WERI-Rb-1 (cell line): ENCODE data around the gene STEAP3.

Experiments used
- DNase-seq: peaks from one replicate; pipeline ENCODE4 v3.0.0-alpha.2; 2020
- H3K27ac ChIP-seq: fragments of 250-450 bp; sonication (Bioruptor Pico); 2 replicates; pipeline ENCODE4 v1.5.1; 2020; ENCODE audit warnings: mild to moderate bottlenecking, moderate library complexity
- H3K27me3 ChIP-seq: fragments of 250-450 bp; sonication (Bioruptor Pico); 2 replicates; pipeline ENCODE4 v1.5.1; 2021; ENCODE audit warnings: mild to moderate bottlenecking, low read depth, moderate library complexity; ENCODE audit not compliant: insufficient read depth, severe bottlenecking
- H3K36me3 ChIP-seq: fragments of 250-450 bp; sonication (Bioruptor Pico); 2 replicates; pipeline ENCODE4 v1.5.1; 2020; ENCODE audit warnings: mild to moderate bottlenecking, moderate library complexity
- H3K4me3 ChIP-seq: 2 replicates; pipeline ENCODE4 v1.5.1; 2011; ENCODE audit warnings: low read depth, mild to moderate bottlenecking, control low read depth, low read length
- H3K9me3 ChIP-seq: fragments of 250-450 bp; sonication (Bioruptor Pico); 2 replicates; pipeline ENCODE4 v1.5.1; 2021; ENCODE audit warnings: mild to moderate bottlenecking, moderate library complexity; ENCODE audit not compliant: severe bottlenecking
- TF ChIP-seq, protein P1 (sequence below): IDR thresholded peaks from 2 replicates; pipeline ENCODE4 v1.5.1; 2011; ENCODE audit warnings: low read depth, mild to moderate bottlenecking, control low read depth, inconsistent platforms, low read length

STEAP3 gene, protein sequence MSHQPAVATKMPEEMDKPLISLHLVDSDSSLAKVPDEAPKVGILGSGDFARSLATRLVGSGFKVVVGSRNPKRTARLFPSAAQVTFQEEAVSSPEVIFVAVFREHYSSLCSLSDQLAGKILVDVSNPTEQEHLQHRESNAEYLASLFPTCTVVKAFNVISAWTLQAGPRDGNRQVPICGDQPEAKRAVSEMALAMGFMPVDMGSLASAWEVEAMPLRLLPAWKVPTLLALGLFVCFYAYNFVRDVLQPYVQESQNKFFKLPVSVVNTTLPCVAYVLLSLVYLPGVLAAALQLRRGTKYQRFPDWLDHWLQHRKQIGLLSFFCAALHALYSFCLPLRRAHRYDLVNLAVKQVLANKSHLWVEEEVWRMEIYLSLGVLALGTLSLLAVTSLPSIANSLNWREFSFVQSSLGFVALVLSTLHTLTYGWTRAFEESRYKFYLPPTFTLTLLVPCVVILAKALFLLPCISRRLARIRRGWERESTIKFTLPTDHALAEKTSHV

GRCh38 chr2:119223521-119224390 is at the start of gene STEAP3:
Gene STEAP3, plus strand, starts transcription at chr2:119223834. Its CDS starts 7,179 bp downstream, at chr2:119231013.
- Histone ChIP-seq H3K9me3 (no peaks in the 10 kb centered on the region), H3K27me3 (no peaks in the 10 kb centered on the region), H3K4me3 (peak within 1 kb of the TSS; percentile 88), H3K27ac (peak within 1 kb of the TSS; percentile 72), H3K36me3 (no peaks in the 10 kb centered on the region)
- TF ChIP-seq, protein P1, sequence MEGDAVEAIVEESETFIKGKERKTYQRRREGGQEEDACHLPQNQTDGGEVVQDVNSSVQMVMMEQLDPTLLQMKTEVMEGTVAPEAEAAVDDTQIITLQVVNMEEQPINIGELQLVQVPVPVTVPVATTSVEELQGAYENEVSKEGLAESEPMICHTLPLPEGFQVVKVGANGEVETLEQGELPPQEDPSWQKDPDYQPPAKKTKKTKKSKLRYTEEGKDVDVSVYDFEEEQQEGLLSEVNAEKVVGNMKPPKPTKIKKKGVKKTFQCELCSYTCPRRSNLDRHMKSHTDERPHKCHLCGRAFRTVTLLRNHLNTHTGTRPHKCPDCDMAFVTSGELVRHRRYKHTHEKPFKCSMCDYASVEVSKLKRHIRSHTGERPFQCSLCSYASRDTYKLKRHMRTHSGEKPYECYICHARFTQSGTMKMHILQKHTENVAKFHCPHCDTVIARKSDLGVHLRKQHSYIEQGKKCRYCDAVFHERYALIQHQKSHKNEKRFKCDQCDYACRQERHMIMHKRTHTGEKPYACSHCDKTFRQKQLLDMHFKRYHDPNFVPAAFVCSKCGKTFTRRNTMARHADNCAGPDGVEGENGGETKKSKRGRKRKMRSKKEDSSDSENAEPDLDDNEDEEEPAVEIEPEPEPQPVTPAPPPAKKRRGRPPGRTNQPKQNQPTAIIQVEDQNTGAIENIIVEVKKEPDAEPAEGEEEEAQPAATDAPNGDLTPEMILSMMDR, result no peak
- peak; percentile 90 for DNase-seq

DNA sequence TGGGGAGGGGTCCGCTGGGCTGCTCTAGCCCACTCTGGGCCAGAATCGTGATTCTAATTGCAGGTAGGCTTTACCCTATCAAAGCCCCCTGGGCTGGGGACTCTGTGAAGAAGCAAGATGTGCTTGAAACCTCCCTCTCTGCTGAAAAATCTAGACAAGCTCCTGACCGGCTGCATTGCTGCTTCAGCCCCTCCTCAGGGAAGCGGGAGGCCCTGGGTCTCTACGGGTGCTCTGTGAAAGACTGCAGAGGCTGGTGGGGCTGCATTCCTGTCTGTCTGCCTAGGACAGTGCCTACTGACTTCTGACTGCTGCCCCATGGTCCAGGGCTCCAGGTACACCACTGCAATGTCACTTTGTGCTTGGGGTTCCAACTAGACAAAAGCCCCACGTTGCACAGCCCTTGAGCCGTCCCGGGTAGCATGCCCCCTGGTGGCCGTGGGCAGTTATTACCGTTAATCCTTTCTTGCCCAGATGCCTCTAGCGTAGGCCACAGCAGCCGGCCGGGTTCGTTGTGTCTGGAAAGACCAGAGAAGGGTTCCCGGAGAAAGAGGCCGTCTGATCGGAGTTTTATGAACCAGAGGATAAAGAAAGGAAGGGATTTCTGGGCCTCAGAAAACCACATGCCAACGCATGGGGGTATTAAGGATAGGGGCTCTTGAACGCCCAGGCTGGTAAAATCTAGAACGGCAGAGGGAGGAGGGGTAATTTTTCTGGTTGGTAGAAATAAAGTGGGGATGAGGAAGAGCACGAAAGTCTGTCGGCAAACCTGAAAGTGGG is 49.2 kb upstream of the STEAP3 start:
- H3K36me3 ChIP-seq, result no peaks in the 10 kb centered on the region
- H3K9me3 ChIP-seq, result no peaks in the 10 kb centered on the region
- no peak overlapping the region for H3K27ac ChIP-seq
- peak; percentile 83 for DNase-seq
- H3K4me3 ChIP-seq, result no peak overlapping the region
- TF ChIP-seq, protein P1, result peak; percentile 83
- H3K27me3 ChIP-seq, result no peaks in the 10 kb centered on the region

DNA sequence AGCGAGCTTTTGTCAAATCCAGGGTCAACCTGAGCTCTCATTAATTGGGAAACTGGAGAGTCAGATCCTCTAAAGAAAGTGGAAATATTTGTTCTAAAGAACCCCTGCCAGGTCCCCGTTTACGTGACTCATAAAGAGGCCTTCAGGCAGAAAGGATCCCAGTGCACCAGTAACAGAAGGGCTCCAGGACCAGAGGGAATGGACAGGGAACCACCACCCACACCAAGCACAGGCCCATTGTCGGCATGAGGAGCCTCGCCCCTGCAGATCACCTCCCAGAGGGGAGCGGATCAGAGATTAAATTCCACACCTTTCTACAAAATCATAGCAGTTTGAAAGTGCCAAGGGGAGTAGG is 48.7 kb upstream of the STEAP3 start:
- H3K4me3 ChIP-seq, result no peak overlapping the region
- no peaks in the 10 kb centered on the region for H3K9me3 ChIP-seq
- H3K27me3 ChIP-seq, result no peaks in the 10 kb centered on the region
- TF ChIP-seq, protein P1, result no peak
- no peak for DNase-seq
- no peaks in the 10 kb centered on the region for H3K36me3 ChIP-seq
- no peak overlapping the region for H3K27ac ChIP-seq

DNA sequence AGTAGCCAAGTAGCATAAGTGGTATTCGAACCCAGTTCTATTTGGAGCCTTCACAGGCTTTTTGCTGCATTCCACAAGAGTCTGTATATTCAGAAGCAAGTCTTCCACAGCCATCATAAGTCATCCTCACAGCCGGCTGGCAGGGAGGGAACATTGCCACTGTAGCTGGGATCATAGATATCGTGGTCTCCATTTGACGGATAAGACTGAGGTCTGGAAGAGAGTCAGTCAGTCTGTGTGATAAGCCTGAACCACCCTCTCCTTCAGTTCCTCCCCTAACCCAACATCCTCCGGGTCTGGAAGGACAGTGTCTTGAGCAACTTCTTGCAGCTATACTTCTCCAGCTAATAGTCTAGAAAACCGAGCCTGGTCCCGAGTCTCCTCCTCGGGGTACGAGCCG is 48.1 kb upstream of the STEAP3 start:
- no peak for DNase-seq
- Histone ChIP-seq H3K36me3 (no peaks in the 10 kb centered on the region), H3K9me3 (no peaks in the 10 kb centered on the region), H3K27me3 (no peaks in the 10 kb centered on the region), H3K4me3 (no peak overlapping the region), H3K27ac (no peak overlapping the region)
- TF ChIP-seq, protein P1, result no peak

DNA sequence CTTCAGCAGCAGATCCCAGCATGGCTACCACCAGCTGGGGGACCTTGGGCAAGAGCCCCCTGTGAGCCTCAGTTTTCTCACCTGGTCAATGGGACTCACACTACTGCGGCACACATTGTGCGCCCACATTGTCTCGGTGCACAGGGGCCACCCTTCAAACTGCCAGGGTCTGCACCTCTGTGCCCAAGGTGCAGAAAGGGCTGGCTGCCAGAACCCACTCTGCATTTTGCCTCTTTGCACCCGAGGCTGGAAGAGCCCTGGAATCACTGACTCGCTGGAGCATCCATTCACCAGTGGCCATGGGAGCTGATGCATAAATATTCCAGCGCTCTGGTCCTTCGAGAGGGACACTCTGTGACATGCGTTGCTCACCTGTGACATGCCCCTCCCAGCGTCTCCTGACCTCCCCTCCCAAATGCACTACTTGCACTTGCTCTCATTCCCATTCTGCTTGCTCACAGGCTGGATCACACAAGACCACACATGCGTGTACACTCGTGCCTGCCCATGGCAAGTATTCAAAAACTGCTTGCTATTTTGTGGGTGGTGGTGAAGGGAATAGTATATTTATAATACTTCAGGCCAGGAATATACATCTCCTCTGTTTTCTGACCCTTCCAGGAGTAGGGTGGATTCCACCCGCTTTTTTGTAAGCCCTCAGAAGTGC is 46.3 kb upstream of the STEAP3 start:
- Histone ChIP-seq H3K4me3 (no peak overlapping the region), H3K9me3 (no peaks in the 10 kb centered on the region)

More for the DNA sequence above, 46.3 kb upstream of the STEAP3 start:
- H3K36me3 ChIP-seq, result no peaks in the 10 kb centered on the region
- DNase-seq, result no peak
- TF ChIP-seq, protein P1, result no peak
- no peak overlapping the region for H3K27ac ChIP-seq
- H3K27me3 ChIP-seq, result no peaks in the 10 kb centered on the region
